ENCODE results near the gene NRXN3. TPM values are rescaled to one million over a fixed set of nuclear protein-coding genes. Genes with fewer than 3 reads are reported as not detected.

Gene NRXN3
- total and polyA plus RNA-seq, 4 donors: 1.4 to 8.3 (median 4.4) TPM

DNA sequence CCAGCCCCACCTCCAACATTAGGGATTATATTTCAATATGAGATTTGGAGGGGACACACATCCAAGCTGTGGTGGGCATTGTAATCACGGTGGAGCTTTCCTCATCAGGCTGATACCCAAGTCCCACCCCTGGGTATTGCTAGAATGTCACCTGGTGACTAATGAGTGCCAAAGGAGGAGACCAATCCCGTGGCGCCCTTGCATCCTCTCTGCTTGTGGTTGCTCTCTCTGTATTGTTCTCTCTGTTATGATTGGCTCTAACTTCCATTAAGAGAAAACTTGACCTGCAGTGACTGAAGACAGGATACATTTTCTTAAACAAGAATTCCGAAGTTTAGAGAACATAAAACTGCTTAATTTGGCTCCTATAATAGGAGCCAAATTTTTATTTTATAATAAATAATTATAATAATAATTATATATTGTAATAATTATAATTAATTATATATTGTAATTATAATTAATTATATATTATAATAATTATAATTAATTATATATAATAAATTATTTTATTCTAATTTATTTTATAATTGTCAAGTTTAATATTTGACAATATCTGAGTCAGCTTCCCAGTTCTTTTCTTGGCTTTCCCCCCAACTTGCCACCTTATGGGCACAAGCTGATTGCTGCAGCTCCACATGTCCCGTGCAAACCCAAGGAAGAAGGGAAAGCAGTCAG, 1621.0 kb downstream of the NRXN3 start:
- 70 to 84% methylated on average over 5 of the region's 5 CpGs for WGBS, 2 donors
- Histone ChIP-seq H3K9ac (ENCODE audit: insufficient read depth in 1 of 2, low read length in 2 of 2) (no peak overlapping the region), H3K4me3 (no peak overlapping the region), H3K4me1 (ENCODE audit: control insufficient read depth in 5 of 5, insufficient read depth in 5 of 5, low read length in 5 of 5) (peaks cover 0 to 1% (median 0%) of the 10 kb centered on the region in 5 donors), H3K27me3 (ENCODE audit: control insufficient read depth in 3 of 3, insufficient read depth in 3 of 3, low read length in 2 of 3) (no peaks in the 10 kb centered on the region), H3K36me3 (ENCODE audit: control insufficient read depth in 4 of 4, insufficient read depth in 4 of 4, low read length in 4 of 4) (no peaks in the 10 kb centered on the region), H3K9me3 (ENCODE audit: control insufficient read depth in 4 of 4, insufficient read depth in 3 of 4, low read length in 3 of 4) (peaks cover 0 to 2% (median 0%) of the 10 kb centered on the region in 4 donors), H3K27ac (ENCODE audit: low read depth in 1 of 2, low read length in 1 of 2) (no peak overlapping the region)
- DNase-seq: no peak
- ATAC-seq (ENCODE audit: insufficient read depth, low FRiP score): no peak
- TF ChIP-seq, protein P1, sequence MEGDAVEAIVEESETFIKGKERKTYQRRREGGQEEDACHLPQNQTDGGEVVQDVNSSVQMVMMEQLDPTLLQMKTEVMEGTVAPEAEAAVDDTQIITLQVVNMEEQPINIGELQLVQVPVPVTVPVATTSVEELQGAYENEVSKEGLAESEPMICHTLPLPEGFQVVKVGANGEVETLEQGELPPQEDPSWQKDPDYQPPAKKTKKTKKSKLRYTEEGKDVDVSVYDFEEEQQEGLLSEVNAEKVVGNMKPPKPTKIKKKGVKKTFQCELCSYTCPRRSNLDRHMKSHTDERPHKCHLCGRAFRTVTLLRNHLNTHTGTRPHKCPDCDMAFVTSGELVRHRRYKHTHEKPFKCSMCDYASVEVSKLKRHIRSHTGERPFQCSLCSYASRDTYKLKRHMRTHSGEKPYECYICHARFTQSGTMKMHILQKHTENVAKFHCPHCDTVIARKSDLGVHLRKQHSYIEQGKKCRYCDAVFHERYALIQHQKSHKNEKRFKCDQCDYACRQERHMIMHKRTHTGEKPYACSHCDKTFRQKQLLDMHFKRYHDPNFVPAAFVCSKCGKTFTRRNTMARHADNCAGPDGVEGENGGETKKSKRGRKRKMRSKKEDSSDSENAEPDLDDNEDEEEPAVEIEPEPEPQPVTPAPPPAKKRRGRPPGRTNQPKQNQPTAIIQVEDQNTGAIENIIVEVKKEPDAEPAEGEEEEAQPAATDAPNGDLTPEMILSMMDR (IDR thresholded peaks at IDR 0.05; ENCODE audit: control extremely low read depth, extremely low read depth): no peak

DNA sequence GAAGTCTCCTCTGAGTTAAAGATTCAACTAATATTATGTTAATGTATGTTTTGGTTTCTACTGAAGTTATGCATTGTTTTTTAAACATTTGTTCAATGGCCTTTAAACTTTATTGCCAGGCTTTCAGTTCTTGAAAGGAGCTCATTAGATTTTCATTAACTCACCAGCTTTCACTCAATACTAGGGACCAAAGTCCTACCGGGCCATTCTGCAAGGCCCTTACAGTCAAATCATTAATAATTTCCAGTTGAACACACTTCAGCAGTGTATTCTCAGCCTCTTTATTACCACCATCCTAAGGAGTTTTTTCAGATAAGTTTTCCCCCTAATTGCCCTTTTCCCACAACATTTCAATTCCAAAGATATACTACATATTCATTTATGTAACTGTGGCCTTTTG, 1631.9 kb downstream of the NRXN3 start:
- 77 to 86% methylated on average over 1 of the region's 1 CpG for whole genome bisulfite sequencing, 2 donors
- H3K9me3 ChIP-seq (ENCODE audit: control insufficient read depth in 4 of 4, insufficient read depth in 3 of 4, low read length in 3 of 4): no peaks in the 10 kb centered on the region
- no peak overlapping the region for H3K9ac ChIP-seq (ENCODE audit: insufficient read depth in 1 of 2, low read length in 2 of 2)
- TF ChIP-seq, protein P1 (IDR thresholded peaks at IDR 0.05; ENCODE audit: control extremely low read depth, extremely low read depth): no peak
- H3K27ac ChIP-seq (ENCODE audit: low read depth in 1 of 2, low read length in 1 of 2): no peak overlapping the region
- H3K27me3 ChIP-seq (ENCODE audit: control insufficient read depth in 3 of 3, insufficient read depth in 3 of 3, low read length in 2 of 3): no peaks in the 10 kb centered on the region
- DNase-seq (no peak), ATAC-seq (ENCODE audit: insufficient read depth, low FRiP score) (no peak)
- H3K4me1 ChIP-seq (ENCODE audit: control insufficient read depth in 5 of 5, insufficient read depth in 5 of 5, low read length in 5 of 5): peaks cover 0 to 8% (median 0%) of the 10 kb centered on the region in 5 donors
- no peaks in the 10 kb centered on the region for H3K36me3 ChIP-seq (ENCODE audit: control insufficient read depth in 4 of 4, insufficient read depth in 4 of 4, low read length in 4 of 4)
- no peak overlapping the region for H3K4me3 ChIP-seq

DNA sequence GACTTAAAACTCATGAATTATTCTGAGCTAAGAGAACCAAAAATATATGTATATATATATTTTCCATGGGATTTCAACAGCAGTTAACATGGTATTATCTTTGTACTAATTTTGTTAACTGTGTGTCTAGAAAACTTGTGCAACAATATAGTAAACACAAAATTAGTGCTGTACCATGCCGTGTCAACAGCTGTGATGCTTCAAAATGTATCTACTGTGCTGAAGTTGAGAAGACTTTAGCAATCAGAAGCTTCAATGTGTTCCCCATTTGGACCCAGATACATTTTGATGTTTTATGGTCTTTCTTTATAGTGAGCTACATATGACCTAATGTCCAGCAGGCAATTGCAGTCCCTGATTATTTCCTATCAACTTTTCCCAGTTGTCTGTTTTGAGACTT, 1635.5 kb downstream of the NRXN3 start:
- Histone ChIP-seq H3K4me3 (no peak overlapping the region), H3K4me1 (ENCODE audit: control insufficient read depth in 5 of 5, insufficient read depth in 5 of 5, low read length in 5 of 5) (peaks cover 0 to 8% (median 0%) of the 10 kb centered on the region in 5 donors), H3K27ac (ENCODE audit: low read depth in 1 of 2, low read length in 1 of 2) (no peak overlapping the region), H3K36me3 (ENCODE audit: control insufficient read depth in 4 of 4, insufficient read depth in 4 of 4, low read length in 4 of 4) (no peaks in the 10 kb centered on the region), H3K9ac (ENCODE audit: insufficient read depth in 1 of 2, low read length in 2 of 2) (no peak overlapping the region), H3K27me3 (ENCODE audit: control insufficient read depth in 3 of 3, insufficient read depth in 3 of 3, low read length in 2 of 3) (no peaks in the 10 kb centered on the region), H3K9me3 (ENCODE audit: control insufficient read depth in 4 of 4, insufficient read depth in 3 of 4, low read length in 3 of 4) (no peaks in the 10 kb centered on the region)
- 79 to 80% methylated on average over 1 of the region's 1 CpG for WGBS, 2 donors
- TF ChIP-seq, protein P1 (IDR thresholded peaks at IDR 0.05; ENCODE audit: control extremely low read depth, extremely low read depth): no peak
- DNase-seq (peak; percentile 23 to 88 (median 73)), ATAC-seq (ENCODE audit: insufficient read depth, low FRiP score) (no peak)

All from lung (tissue), 12 donors.